ENCODE measurements around the gene HIBCH. TPM values are rescaled to one million over a fixed set of nuclear protein-coding genes. Genes with fewer than 3 reads are reported as not detected.

HIBCH gene
- total and polyA plus RNA-seq, 2 donors (not counting 3 experiments of a cell fraction or from before 2014, with no cell fraction given) = 6.4 to 24.7 TPM

DNA sequence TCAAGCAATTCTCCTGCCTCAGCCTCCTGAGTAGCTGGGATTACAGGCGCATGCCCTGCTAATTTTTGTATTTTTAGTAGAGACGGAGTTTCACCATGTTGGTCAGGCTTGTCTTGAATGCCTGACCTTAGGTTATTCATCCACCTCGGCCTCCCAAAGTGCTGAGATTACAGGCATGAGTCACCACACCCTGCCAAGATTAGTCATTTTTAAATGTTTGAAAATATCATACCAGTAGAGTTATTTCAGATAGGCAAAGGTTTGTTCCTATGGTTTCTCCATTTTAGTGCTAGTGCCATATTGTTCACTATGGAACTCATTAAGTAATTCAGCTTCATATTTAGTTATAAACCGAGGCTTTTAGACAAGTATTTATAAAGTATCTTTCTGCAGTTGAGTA, 52.3 kb downstream of the HIBCH start:
- no peaks in the 10 kb centered on the region for H3K9me1 ChIP-seq (replicated peaks; ENCODE audit: control insufficient read depth, extremely low read depth, insufficient read depth, low read length)
- DNase-seq (ENCODE audit: low read depth, low spot score) (peak; percentile 57), FAIRE-seq (peak; percentile 76)
- H3K27ac ChIP-seq (ENCODE audit: insufficient read depth, low read depth, low read length) = no peak overlapping the region
- H3K36me3 ChIP-seq (ENCODE audit: control insufficient read depth in 2 of 2, extremely low read depth in 1 of 2, insufficient read depth in 2 of 2, low read length in 2 of 2) = no peaks in the 10 kb centered on the region
- H3K4me1 ChIP-seq (ENCODE audit: control insufficient read depth, extremely low read depth, insufficient read depth, low read length) = peaks cover 7% of the 10 kb centered on the region
- dilution Hi-C loops (cut with MboI; ENCODE audit: extremely low pct_ligation_motif_present, low sequenced_read_pairs) (no loop called here), intact Hi-C loops (cut with micrococcal nuclease) (no loop called here)
- no peak overlapping the region for H3K4me3 ChIP-seq (replicated peaks in 1 of 3; ENCODE audit: insufficient read depth in 1 of 3, low read depth in 1 of 3, low read length in 3 of 3)
- no peak overlapping the region for H2AFZ ChIP-seq (ENCODE audit: low read depth, low read length)
- no peaks in the 10 kb centered on the region for H3K27me3 ChIP-seq (ENCODE audit: control insufficient read depth in 2 of 2, insufficient read depth in 2 of 2, low read length in 2 of 2)
- H3K9ac ChIP-seq (replicated peaks; ENCODE audit: extremely low read depth, insufficient read depth, low read length) = no peak overlapping the region
- ChIA-PET CTCF (interaction anchor here (1.0 to 1.6 kb wide), 3 partner anchors 10 to 19 kb away, joined by 3 to 16 read pairs (median 4); no protein-coding TSS in a partner anchor), POLR2A (no interaction called here)
- H3K79me2 ChIP-seq (ENCODE audit: control insufficient read depth, insufficient read depth, low read length) = no peaks in the 10 kb centered on the region
- peak overlapping the region; percentile 7 for H3K4me2 ChIP-seq (ENCODE audit: insufficient read depth, low read length)
- BruUV-seq (replicated peaks) = no TSS peak
- no peaks in the 10 kb centered on the region for H3K9me3 ChIP-seq (replicated peaks; ENCODE audit: control insufficient read depth, insufficient read depth, low read length)
- peaks cover 2% of the 10 kb centered on the region for H4K20me1 ChIP-seq (replicated peaks; ENCODE audit: control insufficient read depth, extremely low read depth, insufficient read depth, low read length)
- TF ChIP-seq EZH2 (IDR thresholded peaks at IDR 0.05; ENCODE audit: borderline replicate concordance, low read depth, low read length, severe bottlenecking) (no peak), MYC (IDR thresholded peaks at IDR 0.05; ENCODE audit: low read depth, low read length) (no peak), FOS (IDR thresholded peaks at IDR 0.05; ENCODE audit: borderline replicate concordance, insufficient read depth, low read length) (peak; percentile 91), POLR2A (IDR thresholded peaks at IDR 0.05; ENCODE audit: low read depth, low read length) (no peak), GATA2 (IDR thresholded peaks at IDR 0.05; ENCODE audit: insufficient read depth, insufficient read length, low read depth, low read length) (no peak), POLR2AphosphoS5 (IDR thresholded peaks at IDR 0.05; ENCODE audit: insufficient read depth, low read depth, low read length) (no peak), JUN (IDR thresholded peaks at IDR 0.05; ENCODE audit: borderline replicate concordance, insufficient read depth, insufficient read length, low read depth) (peak; percentile 62)
- TF ChIP-seq, protein P1, sequence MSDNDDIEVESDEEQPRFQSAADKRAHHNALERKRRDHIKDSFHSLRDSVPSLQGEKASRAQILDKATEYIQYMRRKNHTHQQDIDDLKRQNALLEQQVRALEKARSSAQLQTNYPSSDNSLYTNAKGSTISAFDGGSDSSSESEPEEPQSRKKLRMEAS (IDR thresholded peaks at IDR 0.05; ENCODE audit: insufficient read depth, insufficient read length) = no peak
- TF ChIP-seq, protein P2, sequence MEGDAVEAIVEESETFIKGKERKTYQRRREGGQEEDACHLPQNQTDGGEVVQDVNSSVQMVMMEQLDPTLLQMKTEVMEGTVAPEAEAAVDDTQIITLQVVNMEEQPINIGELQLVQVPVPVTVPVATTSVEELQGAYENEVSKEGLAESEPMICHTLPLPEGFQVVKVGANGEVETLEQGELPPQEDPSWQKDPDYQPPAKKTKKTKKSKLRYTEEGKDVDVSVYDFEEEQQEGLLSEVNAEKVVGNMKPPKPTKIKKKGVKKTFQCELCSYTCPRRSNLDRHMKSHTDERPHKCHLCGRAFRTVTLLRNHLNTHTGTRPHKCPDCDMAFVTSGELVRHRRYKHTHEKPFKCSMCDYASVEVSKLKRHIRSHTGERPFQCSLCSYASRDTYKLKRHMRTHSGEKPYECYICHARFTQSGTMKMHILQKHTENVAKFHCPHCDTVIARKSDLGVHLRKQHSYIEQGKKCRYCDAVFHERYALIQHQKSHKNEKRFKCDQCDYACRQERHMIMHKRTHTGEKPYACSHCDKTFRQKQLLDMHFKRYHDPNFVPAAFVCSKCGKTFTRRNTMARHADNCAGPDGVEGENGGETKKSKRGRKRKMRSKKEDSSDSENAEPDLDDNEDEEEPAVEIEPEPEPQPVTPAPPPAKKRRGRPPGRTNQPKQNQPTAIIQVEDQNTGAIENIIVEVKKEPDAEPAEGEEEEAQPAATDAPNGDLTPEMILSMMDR (IDR thresholded peaks at IDR 0.05; ENCODE audit: extremely low read depth in 1 of 2, insufficient read depth in 1 of 2, low read depth in 1 of 2, low read length in 2 of 2) = no peak
